Karpas-422 (cell line): ENCODE measurements around the gene DCTN3. TPM values are rescaled to one million over a fixed set of nuclear protein-coding genes. Genes with fewer than 3 reads are reported as not detected.
A peak's percentile ranks its signal among the peaks of the same experiment; 100 is the strongest.
"Not testable (repeated sequence)": the region's sequence is repeated elsewhere in the genome, so short reads cannot be mapped to it uniquely, and the experiment has no call there.

Source experiments
- DNase-seq: peaks from one replicate; pipeline ENCODE4 v3.0.0-alpha.2; 2015
- H2AFZ ChIP-seq: fragments of 200-600 bp; sonication (generic); 2 replicates; pipeline ENCODE4 v1.6.1; 2014; ENCODE audit warnings: antibody characterized with exemption, low read length, mixed read lengths
- H3K27ac ChIP-seq: fragments of 200-600 bp; sonication (generic); 2 replicates; pipeline ENCODE4 v1.5.1; 2014; ENCODE audit warnings: mild to moderate bottlenecking, low read length, moderate library complexity
- H3K27me3 ChIP-seq: fragments of 200-600 bp; sonication (generic); 2 replicates; pipeline ENCODE4 v1.6.1; 2014; ENCODE audit warnings: low read length, mixed read lengths
- H3K36me3 ChIP-seq: fragments of 200-600 bp; sonication (generic); 2 replicates; pipeline ENCODE4 v1.6.1; 2014; ENCODE audit warnings: low read length, mixed read lengths; ENCODE audit not compliant: insufficient read depth
- H3K4me1 ChIP-seq: fragments of 200-600 bp; sonication (generic); 2 replicates; pipeline ENCODE4 v1.6.1; 2014; ENCODE audit warnings: mild to moderate bottlenecking, low read length, mixed read lengths
- H3K4me2 ChIP-seq: fragments of 200-600 bp; sonication (generic); 2 replicates; pipeline ENCODE4 v1.6.1; 2014; ENCODE audit warnings: low read length, low read depth, mild to moderate bottlenecking; ENCODE audit not compliant: poor library complexity, severe bottlenecking
- H3K4me3 ChIP-seq: fragments of 200-600 bp; sonication (generic); 2 replicates; pipeline ENCODE4 v1.5.1; 2014; ENCODE audit warnings: mild to moderate bottlenecking, antibody characterized with exemption, low read length, mixed read lengths
- H3K79me2 ChIP-seq: fragments of 200-600 bp; sonication (generic); 2 replicates; pipeline ENCODE4 v1.6.1; 2014; ENCODE audit warnings: mild to moderate bottlenecking, low read length, mixed read lengths
- H3K9ac ChIP-seq: fragments of 200-600 bp; sonication (generic); 2 replicates; pipeline ENCODE4 v1.6.0; 2014; ENCODE audit warnings: low read length
- H3K9me2 ChIP-seq: fragments of 200-600 bp; sonication (generic), shearing (Covaris generic); replicated peaks from 2 replicates; pipeline ENCODE4 v1.6.0; 2014; ENCODE audit warnings: mild to moderate bottlenecking, low read length, moderate library complexity; ENCODE audit not compliant: insufficient read depth
- H3K9me3 ChIP-seq: fragments of 300-700, 200-600 bp; sonication (generic); 2 replicates; pipeline ENCODE4 v1.6.1; 2014; ENCODE audit warnings: low read length, mixed read lengths
- H4K20me1 ChIP-seq: fragments of 200-600 bp; sonication (generic); 2 replicates; pipeline ENCODE4 v1.6.1; 2014; ENCODE audit warnings: mild to moderate bottlenecking, antibody characterized with exemption, low read length, low read depth; ENCODE audit not compliant: insufficient read depth
- total RNA-seq: library from RNA; depleted of rRNA; stranded (reverse); fragments of >200 nt; shearing (Covaris generic); gene quantifications from 2 replicates; pipeline ENCODE4 v1.2.3, GENCODE V29; 2014; ENCODE audit warnings: low replicate concordance

DCTN3 gene
- total RNA-seq, 1 experiment from 2014 or later = 75.9 TPM

- H3K9ac ChIP-seq, H3K27ac ChIP-seq, H3K4me3 ChIP-seq, H3K36me3 ChIP-seq, H3K9me3 ChIP-seq, DNase-seq, H3K27me3 ChIP-seq, H3K4me2 ChIP-seq, H3K9me2 ChIP-seq, H2AFZ ChIP-seq: not testable (repeated sequence)
- Histone ChIP-seq H4K20me1 (peaks cover 15% of the 10 kb centered on the region), H3K4me1 (peaks cover 26% of the 10 kb centered on the region), H3K79me2 (peaks cover 22% of the 10 kb centered on the region)
Measured at GRCh38 chr9:34639322-34639721, 19.0 kb upstream of the DCTN3 start.

- no peaks in the 10 kb centered on the region for H3K9me3 ChIP-seq
- H3K4me3 ChIP-seq = peak overlapping the region; percentile 94
- peak overlapping the region; percentile 88 for H3K9ac ChIP-seq
- H4K20me1 ChIP-seq = peaks cover 15% of the 10 kb centered on the region
- no peaks in the 10 kb centered on the region for H3K9me2 ChIP-seq
- H3K27me3 ChIP-seq = no peaks in the 10 kb centered on the region
- no peak overlapping the region; the same call in 1 of the 2 replicates for H3K27ac ChIP-seq
- peaks cover 22% of the 10 kb centered on the region for H3K79me2 ChIP-seq
- peak overlapping the region; percentile 75 for H2AFZ ChIP-seq
- DNase-seq = no peak
- peaks cover 10% of the 10 kb centered on the region; the same call in 1 of the 2 replicates for H3K36me3 ChIP-seq
- peaks cover 26% of the 10 kb centered on the region for H3K4me1 ChIP-seq
- H3K4me2 ChIP-seq = peak overlapping the region; percentile 88
Measured at GRCh38 chr9:34638138-34638445, 17.8 kb upstream of the DCTN3 start.

- peak within 1 kb of the TSS; percentile 88 for H3K4me2 ChIP-seq
- H3K9me2 ChIP-seq = no peaks in the 10 kb centered on the region
- H3K79me2 ChIP-seq = peaks cover 22% of the 10 kb centered on the region
- peak within 1 kb of the TSS; percentile 94 for H3K4me3 ChIP-seq
- H3K27ac ChIP-seq = peak within 1 kb of the TSS; percentile 34; the same call in 1 of the 2 replicates
- peaks cover 26% of the 10 kb centered on the region for H3K4me1 ChIP-seq
- peak within 1 kb of the TSS; percentile 75 for H2AFZ ChIP-seq
- H3K9me3 ChIP-seq = no peaks in the 10 kb centered on the region
- H3K27me3 ChIP-seq = no peaks in the 10 kb centered on the region
- H3K36me3 ChIP-seq = peaks cover 10% of the 10 kb centered on the region; the same call in 1 of the 2 replicates
- H4K20me1 ChIP-seq = peaks cover 15% of the 10 kb centered on the region
- H3K9ac ChIP-seq = peak within 1 kb of the TSS; percentile 88
- peak; percentile 98 for DNase-seq
Measured at GRCh38 chr9:34637356-34638137, 17.3 kb upstream of the DCTN3 start, which contains the start of gene SIGMAR1. Gene SIGMAR1, minus strand, starts transcription at chr9:34637787. Its CDS starts 90 bp downstream, at chr9:34637697.

- H3K9me3 ChIP-seq = no peaks in the 10 kb centered on the region
- DNase-seq = peak; percentile 62
- H3K4me3 ChIP-seq = peak overlapping the region; percentile 94
Measured at GRCh38 chr9:34636791-34637355, 16.6 kb upstream of the DCTN3 start.

GRCh38 chr9:34635556-34635955, 15.3 kb upstream of the DCTN3 start:
- H3K4me3 ChIP-seq = peak overlapping the region; percentile 94; the same call in 1 of the 2 replicates
- no peaks in the 10 kb centered on the region for H3K27me3 ChIP-seq
- H3K9ac ChIP-seq = peak overlapping the region; percentile 88
- no peaks in the 10 kb centered on the region for H3K9me3 ChIP-seq
- no peak overlapping the region for H2AFZ ChIP-seq
- H4K20me1 ChIP-seq = peaks cover 15% of the 10 kb centered on the region
- H3K27ac ChIP-seq = no peak overlapping the region
- no peaks in the 10 kb centered on the region for H3K9me2 ChIP-seq
- H3K36me3 ChIP-seq = peaks cover 10% of the 10 kb centered on the region; the same call in 1 of the 2 replicates
- H3K4me1 ChIP-seq = peaks cover 26% of the 10 kb centered on the region
- H3K4me2 ChIP-seq = peak overlapping the region; percentile 88
- DNase-seq = no peak
- H3K79me2 ChIP-seq = peaks cover 22% of the 10 kb centered on the region

More at GRCh38 chr9:34636791-34637355, 16.6 kb upstream of the DCTN3 start:
- Histone ChIP-seq H3K4me1 (peaks cover 26% of the 10 kb centered on the region), H3K27ac (peak overlapping the region; percentile 34; the same call in 1 of the 2 replicates), H2AFZ (no peak overlapping the region), H3K9ac (peak overlapping the region; percentile 88), H4K20me1 (peaks cover 15% of the 10 kb centered on the region), H3K27me3 (no peaks in the 10 kb centered on the region), H3K4me2 (peak overlapping the region; percentile 88), H3K36me3 (peaks cover 10% of the 10 kb centered on the region; the same call in 1 of the 2 replicates), H3K9me2 (no peaks in the 10 kb centered on the region), H3K79me2 (peaks cover 22% of the 10 kb centered on the region)

- no peak for DNase-seq
- Histone ChIP-seq H3K27me3 (no peaks in the 10 kb centered on the region), H3K4me2 (no peak overlapping the region)
Measured at GRCh38 chr9:34634551-34635248, 14.4 kb upstream of the DCTN3 start.

GRCh38 chr9:34633851-34634550, 13.7 kb upstream of the DCTN3 start:
- Histone ChIP-seq H3K36me3 (peaks cover 10% of the 10 kb centered on the region; the same call in 1 of the 2 replicates), H3K79me2 (peaks cover 22% of the 10 kb centered on the region), H3K4me2 (no peak overlapping the region), H3K9ac (no peak overlapping the region), H3K4me1 (peaks cover 30% of the 10 kb centered on the region), H3K4me3 (no peak overlapping the region), H3K9me3 (no peaks in the 10 kb centered on the region), H4K20me1 (peaks cover 18% of the 10 kb centered on the region), H3K9me2 (no peaks in the 10 kb centered on the region), H2AFZ (no peak overlapping the region), H3K27me3 (no peaks in the 10 kb centered on the region), H3K27ac (no peak overlapping the region)
- peak; percentile 89 for DNase-seq

More at GRCh38 chr9:34634551-34635248, 14.4 kb upstream of the DCTN3 start:
- Histone ChIP-seq H2AFZ (no peak overlapping the region), H3K4me1 (peaks cover 26% of the 10 kb centered on the region), H3K9ac (no peak overlapping the region), H3K9me3 (no peaks in the 10 kb centered on the region), H3K27ac (no peak overlapping the region), H3K79me2 (peaks cover 22% of the 10 kb centered on the region), H3K9me2 (no peaks in the 10 kb centered on the region), H4K20me1 (peaks cover 18% of the 10 kb centered on the region), H3K4me3 (no peak overlapping the region), H3K36me3 (peaks cover 10% of the 10 kb centered on the region; the same call in 1 of the 2 replicates)
